Left lung (tissue), 10 donors: ENCODE measurements around the gene RAC2. TPM values are rescaled to one million over a fixed set of nuclear protein-coding genes. Genes with fewer than 3 reads are reported as not detected.

Experiments
- ATAC-seq: fragments of 200-7000 bp; cut with Tn5 transposase; one replicate; pipeline ENCODE4 v1.9.1; 2020; ENCODE audit warnings: moderate library complexity
- DNase-seq, 4 donors: peaks; one replicate each; pipeline ENCODE4 v3.0.0-alpha.2; 2013 to 2020
- H3K27ac ChIP-seq, 2 donors: fragments of 200-600 bp; sonication (generic) in 1 of 2; one replicate each; pipeline versions ENCODE4 v1.5.0 to v1.8.0; 2020 to 2021
- H3K27me3 ChIP-seq, 2 donors: fragments of 200-600 bp; sonication (generic) in 1 of 2; one replicate each; pipeline versions ENCODE4 v1.5.0 to v1.8.0; 2020 to 2021
- H3K36me3 ChIP-seq, 2 donors: fragments of 200-600 bp; sonication (generic) in 1 of 2; one replicate each; pipeline versions ENCODE4 v1.5.0 to v1.8.0; 2020 to 2021
- H3K4me1 ChIP-seq, 2 donors: fragments of 200-600 bp; one replicate each; pipeline ENCODE4 v1.8.0; 2021
- H3K4me3 ChIP-seq, 2 donors: fragments of 200-600 bp; sonication (generic) in 1 of 2; one replicate each; pipeline versions ENCODE4 v1.5.0 to v1.8.0; 2020 to 2021; ENCODE audit warnings: mild to moderate bottlenecking in 1 of 2
- H3K9me3 ChIP-seq, 2 donors: fragments of 200-600 bp; sonication (generic) in 1 of 2; one replicate each; pipeline versions ENCODE4 v1.5.0 to v1.8.0; 2020 to 2021
- CTCF ChIP-seq, 2 donors: fragments of 200-600 bp; sonication (generic) in 1 of 2; IDR thresholded peaks; one replicate each; pipeline versions ENCODE4 v1.5.0 to v1.8.0; 2021; ENCODE audit warnings: antibody characterized with exemption in 2 of 2
- intact Hi-C, 2 donors: fragments of 100-400 bp; cut with DNase I; formaldehyde crosslinking; loops; one replicate each; pipeline versions ENCODE4 v1.11.2 to v1.14.2; 2022
- polyA plus RNA-seq, 6 donors: library from polyadenylated mRNA; unstranded; fragments of 120-200 nt; gene quantifications; one replicate each; pipeline ENCODE4 v1.2.1, GENCODE V29; 2013; ENCODE audit not compliant: insufficient read length in 6 of 6
- total RNA-seq, 2 donors: library from RNA; stranded (reverse); fragmentation: NEBNext Ultra II Directional; extraction: Animal tissue kit (Norgen Biotek cat#: 25700); gene quantifications; one replicate each; pipeline ENCODE4 v1.2.1, GENCODE V29; 2021
- donor health status: DM: no; HTN: yes; CAD: no.
- donor health status: DM: no; HTN: no; CAD: no.

The RAC2 gene
- total and polyA plus RNA-seq, 8 donors: 6.7 to 77.2 (median 10.1) TPM

- ATAC-seq: no peak
- Histone ChIP-seq H3K4me3 (peak overlapping the region; percentile 27 to 35), H3K9me3 (no peaks in the 10 kb centered on the region), H3K36me3 (no peaks in the 10 kb centered on the region), H3K27me3 (no peaks in the 10 kb centered on the region), H3K27ac (peak overlapping the region; percentile 81 to 83), H3K4me1 (peaks cover 21 to 42% of the 10 kb centered on the region in 2 donors)
- intact Hi-C loops: no loop called here
- TF ChIP-seq CTCF (IDR thresholded peaks at IDR 0.05): no peak
- peak in 1 of 4 donors; percentile 15 for DNase-seq
Observed at GRCh38 chr22:37186997-37187522, 57.0 kb downstream of the RAC2 start.

- Histone ChIP-seq H3K27me3 (no peaks in the 10 kb centered on the region), H3K4me1 (peaks cover 21 to 42% of the 10 kb centered on the region in 2 donors), H3K36me3 (no peaks in the 10 kb centered on the region), H3K4me3 (peak overlapping the region in 1 of 2 donors; percentile 35), H3K27ac (peak overlapping the region; percentile 81 to 83), H3K9me3 (no peaks in the 10 kb centered on the region)
- TF ChIP-seq CTCF (IDR thresholded peaks at IDR 0.05): no peak
- ATAC-seq (peak; percentile 15), DNase-seq (peak in 2 of 4 donors; percentile 26 to 46)
- intact Hi-C loops: no loop called here
Observed at GRCh38 chr22:37186228-37186996, 57.7 kb downstream of the RAC2 start.

- DNase-seq: peak in 1 of 4 donors; percentile 24
- H3K27me3 ChIP-seq: no peaks in the 10 kb centered on the region
- H3K36me3 ChIP-seq: no peaks in the 10 kb centered on the region
- ATAC-seq: no peak
- H3K4me1 ChIP-seq: peaks cover 21 to 42% of the 10 kb centered on the region in 2 donors
- no peak overlapping the region for H3K4me3 ChIP-seq
- no peaks in the 10 kb centered on the region for H3K9me3 ChIP-seq
- TF ChIP-seq CTCF (IDR thresholded peaks at IDR 0.05): no peak
- no peak overlapping the region for H3K27ac ChIP-seq
- intact Hi-C loops: no loop called here
Observed at GRCh38 chr22:37185646-37186227, 58.3 kb downstream of the RAC2 start.

GRCh38 chr22:37184816-37185541 lies 59.1 kb downstream of the RAC2 start:
- H3K4me3 ChIP-seq: no peak overlapping the region
- H3K36me3 ChIP-seq: no peaks in the 10 kb centered on the region
- H3K4me1 ChIP-seq: peaks cover 21 to 49% of the 10 kb centered on the region in 2 donors
- intact Hi-C loops: no loop called here
- no peak for ATAC-seq
- H3K27ac ChIP-seq: no peak overlapping the region
- no peaks in the 10 kb centered on the region for H3K27me3 ChIP-seq
- DNase-seq: peak in 1 of 4 donors; percentile 69
- H3K9me3 ChIP-seq: no peaks in the 10 kb centered on the region
- TF ChIP-seq CTCF (IDR thresholded peaks at IDR 0.05): no peak

GRCh38 chr22:37184380-37184755 lies 59.7 kb downstream of the RAC2 start:
- ATAC-seq (no peak), DNase-seq (peak in 1 of 4 donors; percentile 38)
- Histone ChIP-seq H3K4me3 (no peak overlapping the region), H3K27me3 (no peaks in the 10 kb centered on the region), H3K36me3 (no peaks in the 10 kb centered on the region), H3K27ac (no peak overlapping the region), H3K9me3 (no peaks in the 10 kb centered on the region), H3K4me1 (peaks cover 21 to 47% of the 10 kb centered on the region in 2 donors)
- intact Hi-C loops: no loop called here
- TF ChIP-seq CTCF (IDR thresholded peaks at IDR 0.05): no peak
